Heart left ventricle (tissue), 16 donors: ENCODE measurements around the gene ADGRL3. TPM values are rescaled to one million over a fixed set of nuclear protein-coding genes. Genes with fewer than 3 reads are reported as not detected.

ENCODE experiments used
- ATAC-seq, 4 donors: fragments of 200-7000 bp; cut with Tn5 transposase; one replicate each; pipeline ENCODE4 v1.9.1; 2020 to 2022; ENCODE audit warnings: moderate library complexity in 4 of 4, mild to moderate bottlenecking in 3 of 4, moderate number of reproducible peaks in 1 of 4
- DNase-seq, 5 donors: peaks; one replicate each; pipeline ENCODE4 v3.0.0-alpha.2; 2020
- H3K27ac ChIP-seq, 12 donors: fragments of 200-600 bp; sonication (generic) in 4 of 12; one replicate each; pipeline versions ENCODE4 v1.5.0 to v1.8.0; 2016 to 2022; ENCODE audit warnings: mild to moderate bottlenecking in 2 of 12
- H3K27me3 ChIP-seq, 9 donors: fragments of 200-600 bp; sonication (generic) in 2 of 9; one replicate each; pipeline versions ENCODE4 v1.5.1 to v1.8.0; 2016 to 2022; ENCODE audit warnings: mild to moderate bottlenecking in 3 of 9
- H3K36me3 ChIP-seq, 9 donors: fragments of 200-600 bp; sonication (generic) in 2 of 9; one replicate each; pipeline versions ENCODE4 v1.5.0 to v1.8.0; 2018 to 2022; ENCODE audit warnings: mild to moderate bottlenecking in 2 of 9
- H3K4me1 ChIP-seq, 12 donors: fragments of 200-600 bp; sonication (generic) in 4 of 12; one replicate each; pipeline versions ENCODE4 v1.5.0 to v1.8.0; 2016 to 2022; ENCODE audit warnings: mild to moderate bottlenecking in 3 of 12
- H3K4me3 ChIP-seq, 12 donors: fragments of 200-600 bp; sonication (generic) in 4 of 12; one replicate each; pipeline versions ENCODE4 v1.5.0 to v1.8.0; 2017 to 2022; ENCODE audit warnings: mild to moderate bottlenecking in 9 of 12, moderate library complexity in 4 of 12
- H3K9me3 ChIP-seq, 12 donors: fragments of 200-600 bp; sonication (generic) in 4 of 12; one replicate each; pipeline versions ENCODE4 v1.5.0 to v1.8.0; 2016 to 2022; ENCODE audit warnings: mild to moderate bottlenecking in 1 of 12
- POLR2A ChIP-seq, 2 donors: fragments of 450-650 bp; IDR thresholded peaks; one replicate each; pipeline ENCODE4 v1.6.1; 2017; ENCODE audit warnings: antibody characterized with exemption in 2 of 2, mild to moderate bottlenecking in 2 of 2, moderate library complexity in 2 of 2
- WGBS, 4 donors: extraction: QIAGEN DNeasy Blood & Tissue Kit in 2 of 4; methylation state at CpG; one replicate each; pipeline versions ENCODE4 v1.1.5 to v1.1.7; 2013 to 2018; 5-methylcytosine and 5-hydroxymethylcytosine counted together
- intact Hi-C, 10 donors: fragments of 100-400 bp; cut with DNase I; formaldehyde crosslinking; loops; one replicate each; pipeline versions ENCODE4 v1.11.1 to v1.14.2; 2022
- polyA plus RNA-seq, 2 donors: library from polyadenylated mRNA; stranded (reverse); fragments of 200-250 nt; gene quantifications; one replicate each; pipeline ENCODE4 v1.2.3, GENCODE V29; 2013
- total RNA-seq, 9 donors: library from RNA; depleted of rRNA in 2 of 9; stranded (reverse); fragments of >200 nt in 2 of 9; fragmentation: NEBNext Ultra II Directional in 3 of 9; extraction: Animal tissue kit (Norgen Biotek cat#: 25700) in 3 of 9; gene quantifications; one replicate each; pipeline versions ENCODE4 v1.1.0 to v1.2.4, GENCODE V29; 2016 to 2023
- TF ChIP-seq, protein P1 (sequence below), 12 donors: fragments of 200-600 bp; sonication (generic) in 4 of 12; IDR thresholded peaks; one replicate each; pipeline versions ENCODE4 v1.5.0 to v1.8.0; 2018 to 2022; ENCODE audit warnings: antibody characterized with exemption in 12 of 12, mild to moderate bottlenecking in 5 of 12
- donor health status: ischemic (EF 13 %, LVEDD 7.1; RV severe dilation, severe dysfunction).
- donor health status: healthy with polysubstance abuse.
- donor health status: DM: no; HTN: yes; CAD: no.
- donor health status: DM: no; HTN: no; CAD: no.
- donor health status: ischemic (EF 25% LVEDD 6.9; RV normal size, moderate dysfunction).
- donor health status: ischemic (EF 25% LVEDD 5.7; RV mildly dilated, moderate dysfunction).
- donor health status: healthy.
- donor health status: DM: yes; HTN: yes; CAD: no.
- donor health status: ischemic (EF 35%, LVEDD 5.7; RV mildly dilated, moderate dysfunction).
- donor health status: nonischemic (EF 11% LVEDD 7.7; RV severe dilation, severe dysfunction).
- donor health status: DM: yes; HTN: yes; CAD: no.
- donor health status: PGD.
- donor health status: ischemic (EF 29% LVEDD 5.4; RV normal size, mild dysfunction).
- donor health status: nonischemic (EF 23%, LVEDD 6.1; RV moderate dilation, normal function).

Gene ADGRL3
- total and polyA plus RNA-seq, 11 donors = 0.84 to 24.4 (median 7.6) TPM

DNA sequence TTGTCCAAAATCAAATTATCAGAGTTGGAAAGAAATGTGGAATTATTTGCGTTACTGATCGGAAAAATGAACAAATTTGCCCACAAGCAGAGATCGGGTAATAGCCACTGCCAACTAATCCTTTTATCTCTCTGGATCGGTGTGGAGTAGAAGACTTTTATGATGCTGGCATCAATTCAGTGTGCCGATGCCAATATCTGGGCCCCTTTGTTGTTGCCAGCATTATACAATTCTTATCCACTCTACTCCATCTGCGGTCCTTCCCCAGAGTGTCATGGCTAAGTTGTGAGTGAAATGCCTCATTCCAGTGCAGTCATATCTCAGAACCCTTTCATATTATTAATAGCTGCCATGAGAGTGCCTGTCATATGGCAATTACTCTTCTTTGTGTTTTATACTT lies 660.2 kb downstream of the ADGRL3 start:
- intact Hi-C loops = no loop called here
- no peaks in the 10 kb centered on the region for H3K27me3 ChIP-seq
- H3K4me3 ChIP-seq = no peak overlapping the region
- H3K4me1 ChIP-seq = no peaks in the 10 kb centered on the region
- H3K36me3 ChIP-seq = no peaks in the 10 kb centered on the region
- H3K27ac ChIP-seq = no peak overlapping the region
- 67 to 73% (median 71%) methylated on average over 6 of the region's 6 CpGs for WGBS, 4 donors
- no peaks in the 10 kb centered on the region for H3K9me3 ChIP-seq
- DNase-seq = no peak
- ATAC-seq = no peak
- TF ChIP-seq, protein P1, sequence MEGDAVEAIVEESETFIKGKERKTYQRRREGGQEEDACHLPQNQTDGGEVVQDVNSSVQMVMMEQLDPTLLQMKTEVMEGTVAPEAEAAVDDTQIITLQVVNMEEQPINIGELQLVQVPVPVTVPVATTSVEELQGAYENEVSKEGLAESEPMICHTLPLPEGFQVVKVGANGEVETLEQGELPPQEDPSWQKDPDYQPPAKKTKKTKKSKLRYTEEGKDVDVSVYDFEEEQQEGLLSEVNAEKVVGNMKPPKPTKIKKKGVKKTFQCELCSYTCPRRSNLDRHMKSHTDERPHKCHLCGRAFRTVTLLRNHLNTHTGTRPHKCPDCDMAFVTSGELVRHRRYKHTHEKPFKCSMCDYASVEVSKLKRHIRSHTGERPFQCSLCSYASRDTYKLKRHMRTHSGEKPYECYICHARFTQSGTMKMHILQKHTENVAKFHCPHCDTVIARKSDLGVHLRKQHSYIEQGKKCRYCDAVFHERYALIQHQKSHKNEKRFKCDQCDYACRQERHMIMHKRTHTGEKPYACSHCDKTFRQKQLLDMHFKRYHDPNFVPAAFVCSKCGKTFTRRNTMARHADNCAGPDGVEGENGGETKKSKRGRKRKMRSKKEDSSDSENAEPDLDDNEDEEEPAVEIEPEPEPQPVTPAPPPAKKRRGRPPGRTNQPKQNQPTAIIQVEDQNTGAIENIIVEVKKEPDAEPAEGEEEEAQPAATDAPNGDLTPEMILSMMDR (IDR thresholded peaks at IDR 0.05) = no peak
- no peak for TF ChIP-seq POLR2A (IDR thresholded peaks at IDR 0.05)

DNA sequence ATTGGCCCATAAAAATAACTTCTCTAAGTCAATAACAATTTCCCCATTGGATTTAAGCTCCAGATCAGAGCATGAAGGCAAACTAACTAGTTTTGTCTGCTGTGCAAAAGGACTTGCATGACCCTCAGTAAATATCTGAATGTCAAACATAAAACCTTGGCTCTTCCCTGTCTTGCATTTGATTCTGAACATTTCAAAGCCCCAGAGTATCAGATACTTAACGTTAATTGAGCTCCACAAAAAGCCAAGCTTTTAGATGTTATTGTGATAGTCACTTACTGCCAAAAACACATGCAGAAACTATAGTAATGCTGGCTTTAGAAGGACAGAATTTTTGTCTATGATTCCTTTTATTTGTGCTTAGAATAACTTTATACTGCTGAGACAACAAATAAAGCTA lies 664.2 kb downstream of the ADGRL3 start:
- no peak for TF ChIP-seq POLR2A (IDR thresholded peaks at IDR 0.05)
- TF ChIP-seq, protein P1 (IDR thresholded peaks at IDR 0.05) = no peak
- DNase-seq = no peak

DNA sequence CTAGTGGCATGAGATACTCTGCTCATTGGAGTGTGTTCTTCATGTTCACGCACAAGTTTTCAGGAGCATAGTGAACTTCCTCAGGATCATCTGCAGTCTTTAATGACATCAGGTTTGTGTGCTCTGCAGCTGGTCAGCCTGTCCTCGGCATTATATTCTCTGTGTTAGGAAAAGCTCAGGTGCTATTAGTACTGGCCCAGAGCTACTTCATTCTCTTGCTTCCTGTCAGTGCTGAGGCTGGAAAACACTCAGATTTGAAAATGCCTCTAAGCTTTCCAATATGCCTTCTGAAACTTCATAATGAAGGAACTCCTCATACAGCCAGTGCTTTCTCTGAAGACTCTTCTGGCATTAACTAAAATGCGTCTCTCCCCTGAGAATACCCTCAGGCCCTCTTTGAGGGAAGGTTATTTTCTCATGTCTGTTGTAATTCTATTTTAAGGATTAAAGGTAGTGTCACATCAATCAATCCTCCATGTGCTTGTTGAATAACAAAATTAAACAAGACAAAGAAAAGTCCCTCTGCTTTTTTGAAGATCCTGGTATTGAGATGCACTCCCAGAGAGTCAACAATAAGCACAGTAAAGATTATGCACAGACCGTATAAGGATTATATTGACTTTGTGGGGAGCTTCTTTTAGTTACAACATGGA lies 666.4 kb downstream of the ADGRL3 start:
- H3K4me3 ChIP-seq = no peak overlapping the region
- DNase-seq (no peak), ATAC-seq (no peak)
- H3K27me3 ChIP-seq = no peaks in the 10 kb centered on the region
- H3K27ac ChIP-seq = no peak overlapping the region
- H3K4me1 ChIP-seq = no peaks in the 10 kb centered on the region
- TF ChIP-seq, protein P1 (IDR thresholded peaks at IDR 0.05) = no peak
- no peak for TF ChIP-seq POLR2A (IDR thresholded peaks at IDR 0.05)
- whole genome bisulfite sequencing, 4 donors = 61 to 91% (median 76%) methylated on average over 4 of the region's 4 CpGs
- intact Hi-C loops = no loop called here
- no peaks in the 10 kb centered on the region for H3K9me3 ChIP-seq
- H3K36me3 ChIP-seq = no peaks in the 10 kb centered on the region

More for the DNA sequence above, 664.2 kb downstream of the ADGRL3 start:
- no peak for ATAC-seq
- intact Hi-C loops = no loop called here
- Histone ChIP-seq H3K9me3 (no peaks in the 10 kb centered on the region), H3K4me1 (no peaks in the 10 kb centered on the region), H3K27ac (no peak overlapping the region), H3K36me3 (no peaks in the 10 kb centered on the region), H3K27me3 (no peaks in the 10 kb centered on the region), H3K4me3 (no peak overlapping the region)
- WGBS, 4 donors = 58 to 70% (median 63%) methylated on average over 1 of the region's 1 CpG

DNA sequence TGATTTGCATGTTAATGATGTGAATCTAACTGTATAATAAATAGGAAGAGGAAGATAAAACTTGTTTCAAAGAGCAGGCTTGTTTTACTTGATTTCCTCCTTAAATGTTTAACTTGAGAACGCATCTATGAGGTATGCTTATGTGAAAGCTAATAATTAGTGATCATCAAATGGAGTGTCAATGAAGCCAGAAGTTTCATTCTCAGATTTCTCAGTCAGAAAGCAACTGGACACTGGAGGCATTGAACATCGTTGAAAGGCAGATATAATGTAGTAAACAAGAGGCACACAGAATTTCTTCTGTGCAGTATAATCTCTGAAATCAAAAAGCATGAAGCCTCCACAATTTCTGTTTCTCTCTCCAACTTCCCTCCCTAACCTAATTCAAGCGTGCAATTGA lies 672.9 kb downstream of the ADGRL3 start:
- no peak overlapping the region for H3K27ac ChIP-seq
- H3K9me3 ChIP-seq = no peaks in the 10 kb centered on the region
- no peaks in the 10 kb centered on the region for H3K36me3 ChIP-seq
- TF ChIP-seq, protein P1 (IDR thresholded peaks at IDR 0.05) = no peak
- TF ChIP-seq POLR2A (IDR thresholded peaks at IDR 0.05) = no peak
- ATAC-seq (no peak), DNase-seq (no peak)
- 69 to 80% (median 75%) methylated on average over 3 of the region's 3 CpGs for WGBS, 4 donors
- no peaks in the 10 kb centered on the region for H3K27me3 ChIP-seq
- H3K4me3 ChIP-seq = no peak overlapping the region
- no peaks in the 10 kb centered on the region for H3K4me1 ChIP-seq
- intact Hi-C loops = no loop called here
